D341Med (cell line): ENCODE measurements around the gene PBX4.
A peak's percentile ranks its signal among the peaks of the same experiment; 100 is the strongest.

ENCODE experiments used
- DNase-seq: peaks from one replicate; pipeline ENCODE4 v3.0.0; 2012; ENCODE audit warnings: low spot score

Gene PBX4

DNA sequence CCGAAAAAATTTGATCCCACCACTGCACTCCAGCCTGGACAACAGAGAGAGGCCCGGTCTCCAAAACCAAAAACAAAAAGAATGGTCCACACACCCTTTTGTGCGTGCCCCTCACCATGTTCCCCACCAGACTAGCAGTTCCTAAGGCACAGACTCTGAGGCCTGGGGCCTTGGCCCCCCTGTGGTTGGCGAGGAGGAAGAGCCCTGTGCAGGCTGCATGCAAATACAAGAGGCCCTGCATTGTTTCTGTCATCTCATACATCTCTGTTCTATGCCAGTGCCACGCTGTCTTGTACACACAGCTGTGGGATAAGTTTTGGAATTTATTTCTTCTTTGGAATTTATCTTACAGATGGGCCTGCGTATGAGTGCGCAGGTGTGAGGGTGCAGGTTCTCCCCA, 94.4 kb downstream of the PBX4 start:
- DNase-seq: no peak

DNA sequence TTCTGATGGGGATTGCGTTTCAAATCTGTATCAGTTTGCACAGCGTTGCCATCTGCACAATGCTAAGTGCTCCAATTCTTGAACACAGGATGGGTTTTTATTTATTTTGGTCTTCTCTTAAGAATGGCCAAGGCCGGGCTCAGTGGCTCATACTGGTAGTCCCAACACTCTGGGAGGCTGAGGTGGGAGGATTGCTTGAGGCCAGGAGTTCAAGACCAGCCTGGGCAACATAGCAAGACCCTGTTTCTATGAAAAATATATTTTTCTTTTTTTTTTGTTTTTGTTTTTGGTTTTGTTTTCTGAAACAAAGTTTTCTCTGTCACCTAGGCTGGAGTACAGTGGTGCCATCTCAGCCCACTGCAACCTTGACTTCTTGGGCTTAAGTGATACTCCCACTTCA, 95.3 kb downstream of the PBX4 start:
- no peak for DNase-seq

DNA sequence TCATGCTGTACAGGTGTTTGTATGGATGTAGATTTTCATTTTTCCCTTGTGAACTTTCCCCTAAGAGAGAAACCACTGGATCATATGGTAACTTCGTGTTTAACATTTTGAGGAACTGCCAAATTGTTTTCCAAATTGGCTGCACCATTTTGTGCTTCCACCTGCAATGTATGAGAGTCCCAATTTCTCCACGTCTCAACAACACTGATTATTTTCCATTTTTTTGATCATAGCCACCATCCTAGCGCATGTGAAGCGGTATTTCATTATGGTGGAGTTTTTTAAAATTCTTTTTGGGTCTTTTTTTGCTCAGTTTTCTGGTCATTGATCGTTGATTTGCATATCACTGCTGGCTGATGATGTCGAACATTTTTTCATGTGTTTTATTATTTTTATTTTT, 97.5 kb downstream of the PBX4 start:
- DNase-seq: no peak

DNA sequence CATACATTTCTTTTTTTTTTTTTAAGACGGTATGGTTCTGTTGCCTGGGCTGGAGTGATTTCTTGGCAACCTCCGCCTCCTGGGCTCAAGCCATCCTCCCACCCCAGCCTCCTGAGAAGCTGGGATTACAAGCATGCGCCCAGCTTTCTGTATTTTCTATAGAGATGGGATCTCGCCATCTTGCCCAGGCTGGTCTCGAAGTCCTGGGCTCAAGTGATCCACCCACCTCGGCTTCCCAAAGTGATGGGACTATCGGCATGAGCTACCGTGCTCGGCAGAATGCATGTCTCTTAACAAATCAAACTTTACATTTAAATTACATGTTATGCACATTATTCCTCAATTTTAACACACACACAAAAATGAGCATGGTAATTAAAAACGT, 101.3 kb downstream of the PBX4 start:
- no peak for DNase-seq

DNA sequence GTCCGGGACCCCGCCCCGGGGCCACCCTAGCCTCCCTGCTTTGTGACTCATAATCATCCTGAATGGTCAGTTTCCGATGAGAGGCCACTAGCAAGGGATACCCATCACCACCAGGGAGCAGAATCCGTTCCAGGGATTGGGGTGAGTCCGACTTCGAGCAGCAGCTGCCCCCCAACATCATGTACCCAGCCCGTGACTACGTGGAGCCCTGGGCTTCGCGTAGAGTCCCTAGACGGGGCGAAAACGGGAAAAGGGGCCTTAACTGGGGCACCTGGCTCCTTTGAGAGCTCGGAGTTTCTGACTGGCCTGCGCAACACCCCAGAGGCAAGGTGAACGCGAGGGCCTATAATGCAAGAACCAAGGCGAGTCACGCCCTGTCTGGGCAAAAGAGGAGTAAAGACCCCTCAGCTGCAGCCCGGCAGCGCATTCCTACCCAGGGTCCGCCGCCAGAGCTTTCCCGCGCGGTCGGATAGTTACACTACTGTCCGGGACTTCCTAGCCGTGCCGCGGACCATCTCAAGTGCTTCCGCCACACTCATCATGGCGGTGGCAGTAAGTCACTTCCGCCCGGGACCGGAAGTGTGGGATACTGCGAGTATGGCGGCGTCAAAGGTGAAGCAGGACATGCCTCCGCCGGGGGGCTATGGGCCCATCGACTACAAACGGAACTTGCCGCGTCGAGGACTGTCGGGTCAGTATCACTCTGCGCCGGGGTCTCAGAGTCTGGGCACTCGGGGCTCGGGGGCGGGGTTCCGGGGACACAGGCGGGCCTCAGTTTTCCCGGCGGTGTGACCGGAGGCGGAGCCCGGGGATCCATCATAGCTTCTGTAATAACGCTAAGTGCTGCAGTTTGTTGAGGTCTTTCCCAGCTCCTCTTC, 102.6 kb downstream of the PBX4 start, which contains the start of gene NDUFA13:
NDUFA13 (plus strand) TSS at position 584 of the 878 bp plus-strand sequence; CDS start at position 598, 14 bp downstream.
- DNase-seq: peak; percentile 93

DNA sequence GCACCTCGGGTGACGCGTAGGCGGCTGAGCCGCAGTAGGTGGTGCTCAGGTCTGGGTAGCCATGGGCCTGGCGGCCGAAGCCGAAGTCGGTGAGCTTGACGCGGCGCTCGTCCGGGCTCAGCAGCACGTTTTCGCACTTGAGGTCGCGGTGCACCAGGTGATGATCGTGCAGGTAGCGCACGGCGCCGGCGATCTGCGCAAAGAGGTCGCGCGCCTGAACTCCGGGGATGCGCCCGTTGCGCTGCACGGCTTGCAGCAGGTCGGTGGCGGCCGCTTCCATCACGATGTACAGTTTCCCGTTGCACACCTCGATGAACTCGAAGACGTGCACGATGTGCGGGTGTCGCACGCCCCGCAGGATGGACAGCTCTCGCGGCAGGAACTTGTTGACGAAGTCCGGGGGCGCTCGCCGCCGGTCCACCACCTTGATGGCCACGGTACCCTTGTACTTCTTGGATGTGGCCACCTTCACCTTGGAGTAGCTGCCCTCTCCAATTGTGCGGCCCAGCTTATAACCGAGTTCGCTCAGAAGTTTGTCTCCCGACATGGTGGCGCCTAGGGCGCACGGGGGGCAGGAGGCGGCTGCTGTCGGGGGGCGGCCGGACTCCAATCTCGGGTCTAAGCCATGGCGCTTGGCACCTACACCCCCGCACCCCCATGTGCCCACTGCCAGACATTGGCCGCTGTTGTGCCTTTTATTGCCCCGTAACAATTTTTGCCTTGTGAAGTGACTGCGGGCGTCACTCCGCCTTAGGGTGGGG, 103.4 kb downstream of the PBX4 start, which contains the start of gene TSSK6:
TSSK6 (minus strand) TSS at position 668 of the 761 bp plus-strand sequence; CDS start at position 547, 121 bp downstream.
- no peak for DNase-seq

DNA sequence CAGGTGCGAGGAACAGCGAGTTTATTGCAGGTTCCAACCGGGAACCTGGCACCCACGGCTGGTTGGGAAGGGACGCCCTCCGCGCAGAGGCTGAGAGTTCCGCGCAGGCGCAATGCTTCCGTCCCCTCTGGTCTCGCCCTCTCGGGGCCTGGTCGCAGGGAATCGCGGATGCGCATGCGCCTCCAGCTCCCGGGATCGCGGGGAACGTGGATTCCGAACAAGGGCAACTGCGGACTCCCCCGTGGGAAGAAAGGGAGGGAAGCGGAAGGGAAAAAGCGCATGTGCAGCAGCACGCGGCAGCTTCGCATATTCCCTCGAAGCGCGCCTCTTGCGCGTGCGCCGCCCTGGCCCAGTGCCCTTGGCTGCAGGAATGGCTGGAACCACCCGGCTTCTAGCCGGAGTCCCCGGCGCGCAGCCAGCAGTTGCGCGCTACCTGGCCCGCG, 104.3 kb downstream of the PBX4 start:
- no peak for DNase-seq

DNA sequence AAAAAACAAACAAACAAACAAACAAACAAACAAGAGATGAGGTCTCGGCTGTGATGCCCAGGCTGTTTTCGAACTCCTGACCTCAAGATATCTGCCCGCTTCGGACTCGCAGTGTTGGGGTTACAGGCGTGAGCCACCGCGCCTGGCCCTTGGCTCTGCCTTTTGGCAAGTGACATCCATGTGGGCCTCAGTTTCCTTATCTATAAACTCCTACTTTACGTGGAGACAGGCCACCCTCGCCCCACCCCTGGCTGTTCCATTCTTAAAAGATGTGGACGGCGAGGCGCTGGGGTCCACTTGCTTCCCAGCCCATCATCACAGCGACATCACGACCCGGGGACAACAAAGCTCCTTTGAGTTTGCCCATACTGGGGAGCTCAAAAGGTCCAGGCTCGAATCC, 104.8 kb downstream of the PBX4 start:
- DNase-seq: no peak
